Upper lobe of left lung (tissue), 4 donors: ENCODE data around the gene CNGB1.

ENCODE experiments used
- CTCF ChIP-seq, 6 experiments: fragments of 450-650 bp in 4 of 6; fragments of 200-600 bp in 2 of 6; sonication (generic) in 2 of 6; IDR thresholded peaks; one replicate each; pipeline ENCODE4 v1.5.1; 2016 to 2019; ENCODE audit warnings: antibody characterized with exemption in 6 of 6
- EP300 ChIP-seq, 4 donors: sonication (generic); formaldehyde crosslinking; IDR thresholded peaks; one replicate each; pipeline ENCODE4 v1.5.1; 2017; ENCODE audit warnings: antibody characterized with exemption in 4 of 4, control low read depth in 2 of 4
- POLR2AphosphoS5 ChIP-seq, 2 donors: sonication (generic); formaldehyde crosslinking; IDR thresholded peaks; one replicate each; pipeline ENCODE4 v1.5.1; 2017; ENCODE audit warnings: antibody characterized with exemption in 2 of 2

GRCh38 chr16:57964157-57964700 is 6.7 kb downstream of the CNGB1 start:
- TF ChIP-seq CTCF (IDR thresholded peaks at IDR 0.05) (no peak), EP300 (IDR thresholded peaks at IDR 0.05) (no peak), POLR2AphosphoS5 (IDR thresholded peaks at IDR 0.05) (no peak)
